ENCODE data around the gene CHSY3. TPM values are rescaled to one million over a fixed set of nuclear protein-coding genes. Genes with fewer than 3 reads are reported as not detected.

The CHSY3 gene
- total and polyA plus RNA-seq, 4 donors, result 3.5 to 32.5 (median 14.8) TPM

DNA sequence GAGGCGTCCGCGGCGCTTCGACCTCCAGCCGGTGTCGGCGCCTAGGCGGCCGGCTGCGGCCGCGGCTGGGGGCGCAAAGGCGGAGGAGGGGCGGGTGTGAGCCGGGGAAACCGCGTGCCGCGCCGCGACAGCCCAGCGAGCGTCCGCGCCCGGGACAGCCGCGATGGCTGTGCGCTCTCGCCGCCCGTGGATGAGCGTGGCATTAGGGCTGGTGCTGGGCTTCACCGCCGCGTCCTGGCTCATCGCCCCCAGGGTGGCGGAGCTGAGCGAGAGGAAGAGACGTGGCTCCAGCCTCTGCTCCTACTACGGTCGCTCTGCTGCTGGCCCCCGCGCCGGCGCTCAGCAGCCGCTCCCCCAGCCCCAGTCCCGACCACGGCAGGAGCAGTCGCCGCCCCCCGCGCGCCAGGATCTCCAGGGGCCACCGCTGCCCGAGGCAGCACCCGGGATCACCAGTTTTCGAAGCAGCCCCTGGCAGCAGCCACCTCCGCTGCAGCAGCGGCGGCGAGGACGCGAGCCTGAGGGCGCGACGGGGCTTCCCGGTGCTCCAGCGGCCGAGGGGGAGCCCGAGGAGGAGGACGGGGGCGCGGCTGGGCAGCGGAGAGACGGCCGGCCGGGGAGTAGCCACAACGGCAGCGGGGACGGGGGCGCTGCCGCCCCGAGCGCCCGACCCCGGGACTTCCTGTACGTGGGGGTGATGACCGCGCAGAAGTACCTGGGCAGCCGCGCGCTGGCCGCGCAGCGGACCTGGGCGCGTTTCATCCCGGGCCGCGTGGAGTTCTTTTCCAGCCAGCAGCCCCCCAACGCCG, 605 bp downstream of the CHSY3 start:
- intact Hi-C loops (cut with DNase I), result loop anchor here (5.0 to 10.0 kb wide), 10 partner anchors 57 to 1510 kb away; partner anchors contain the start of gene LYRM7 (in 1 of the 2)
- peak; percentile 40 for ATAC-seq (ENCODE audit: low FRiP score)
- Histone ChIP-seq H3K9me3 (ENCODE audit: control insufficient read depth, low read length) (no peaks in the 10 kb centered on the region), H3K4me1 (ENCODE audit: control insufficient read depth in 1 of 2, insufficient read depth in 2 of 2, low read length in 2 of 2) (no peaks in the 10 kb centered on the region), H3K27me3 (ENCODE audit: control insufficient read depth in 1 of 2, insufficient read depth in 2 of 2, low read length in 1 of 2) (no peaks in the 10 kb centered on the region), H3K27ac (ENCODE audit: low read depth in 1 of 2, low read length in 2 of 2) (peak overlapping the region; percentile 86), H3K36me3 (ENCODE audit: control insufficient read depth in 1 of 2, insufficient read depth in 2 of 2, low read length in 1 of 2) (peaks cover 0 to 2% of the 10 kb centered on the region in 2 donors), H3K4me3 (ENCODE audit: low read length in 2 of 2) (peak overlapping the region; percentile 84 to 95)
- DNase-seq, result peak; percentile 64 to 81
- WGBS, 2 donors, result 0% methylated on average over 84 to 105 of the region's 105 CpGs

DNA sequence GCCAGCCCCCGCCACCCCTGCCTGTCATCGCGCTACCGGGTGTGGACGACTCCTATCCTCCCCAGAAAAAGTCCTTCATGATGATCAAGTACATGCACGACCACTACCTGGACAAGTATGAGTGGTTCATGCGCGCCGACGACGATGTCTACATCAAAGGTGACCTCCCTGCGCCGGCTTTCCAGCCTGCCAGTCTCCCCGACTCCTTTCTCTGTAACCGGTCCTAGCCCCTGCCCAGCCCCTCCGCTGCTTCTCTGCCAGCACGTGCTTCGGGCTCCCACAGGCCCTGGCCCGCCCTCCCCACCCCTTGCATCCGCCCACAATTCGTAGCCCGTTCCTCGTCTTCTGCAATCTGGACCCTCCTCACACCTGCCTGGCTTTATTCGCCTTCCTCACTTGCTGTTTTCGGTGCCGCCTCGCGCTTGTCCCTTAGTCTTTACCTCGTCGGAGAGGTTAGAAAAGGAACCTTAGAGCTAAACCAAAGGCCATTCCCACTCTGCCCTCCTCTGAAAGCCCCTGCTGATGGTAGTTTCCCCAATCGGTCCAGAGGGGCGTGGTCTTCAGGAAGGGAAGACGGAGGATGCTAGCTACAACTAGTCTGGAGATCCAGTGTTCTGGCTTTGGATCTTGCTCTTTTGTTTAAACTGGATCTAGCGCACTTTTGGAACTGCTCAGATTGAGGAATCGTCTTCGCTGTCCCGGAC, 1.4 kb downstream of the CHSY3 start:
- Histone ChIP-seq H3K4me3 (ENCODE audit: low read length in 2 of 2) (peak overlapping the region; percentile 84 to 95), H3K9me3 (ENCODE audit: control insufficient read depth, low read length) (no peaks in the 10 kb centered on the region), H3K27ac (ENCODE audit: low read depth in 1 of 2, low read length in 2 of 2) (no peak overlapping the region), H3K36me3 (ENCODE audit: control insufficient read depth in 1 of 2, insufficient read depth in 2 of 2, low read length in 1 of 2) (peaks cover 0 to 2% of the 10 kb centered on the region in 2 donors), H3K27me3 (ENCODE audit: control insufficient read depth in 1 of 2, insufficient read depth in 2 of 2, low read length in 1 of 2) (no peaks in the 10 kb centered on the region), H3K4me1 (ENCODE audit: control insufficient read depth in 1 of 2, insufficient read depth in 2 of 2, low read length in 2 of 2) (no peaks in the 10 kb centered on the region)
- peak; percentile 51 to 62 for DNase-seq
- intact Hi-C loops (cut with DNase I), result loop anchor here in 1 of 2 donors (5.0 to 10.0 kb wide), 7 partner anchors 57 to 1509 kb away; no protein-coding TSS in a partner anchor
- no peak for ATAC-seq (ENCODE audit: low FRiP score)
- 0% methylated on average over 36 to 37 of the region's 37 CpGs for WGBS, 2 donors

DNA sequence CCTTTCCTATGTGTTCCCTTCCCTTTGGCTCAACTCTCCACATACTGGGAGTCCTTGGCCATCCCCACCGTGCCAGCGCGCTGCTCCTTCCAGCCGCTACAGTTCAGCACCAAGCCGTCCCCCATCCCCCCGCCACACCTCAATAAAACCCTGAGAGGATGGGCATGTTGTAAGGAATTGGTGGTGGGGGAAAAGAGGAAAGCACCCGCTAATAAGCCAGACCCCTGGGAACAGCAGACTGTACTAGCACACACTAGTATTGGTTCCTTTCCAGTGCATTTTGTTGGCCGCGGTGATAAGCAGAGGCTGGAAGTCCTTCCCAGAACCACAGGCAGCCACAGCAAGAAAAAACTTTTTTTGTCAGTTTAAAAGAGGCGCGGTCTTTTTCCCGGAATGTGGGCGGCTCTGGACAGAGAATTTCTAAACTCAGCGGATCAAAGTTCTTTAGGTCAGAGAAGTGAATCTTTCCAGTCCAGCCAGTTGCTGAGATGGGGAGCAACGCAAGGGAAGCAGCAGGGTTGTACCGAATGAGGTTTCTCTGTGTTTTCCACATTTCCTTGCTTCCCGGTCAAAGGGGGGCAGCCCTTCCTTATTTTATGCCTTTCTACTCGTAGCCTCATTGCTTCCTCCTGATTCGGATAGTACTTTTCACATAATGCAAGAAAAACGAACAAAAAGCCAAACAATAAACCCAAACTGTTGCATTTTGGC, 2.1 kb downstream of the CHSY3 start:
- ATAC-seq (ENCODE audit: low FRiP score), result peak; percentile 25
- Histone ChIP-seq H3K36me3 (ENCODE audit: control insufficient read depth in 1 of 2, insufficient read depth in 2 of 2, low read length in 1 of 2) (peaks cover 0 to 2% of the 10 kb centered on the region in 2 donors), H3K27me3 (ENCODE audit: control insufficient read depth in 1 of 2, insufficient read depth in 2 of 2, low read length in 1 of 2) (no peaks in the 10 kb centered on the region), H3K27ac (ENCODE audit: low read depth in 1 of 2, low read length in 2 of 2) (no peak overlapping the region), H3K4me1 (ENCODE audit: control insufficient read depth in 1 of 2, insufficient read depth in 2 of 2, low read length in 2 of 2) (no peaks in the 10 kb centered on the region), H3K4me3 (ENCODE audit: low read length in 2 of 2) (peak overlapping the region; percentile 84 to 95), H3K9me3 (ENCODE audit: control insufficient read depth, low read length) (no peaks in the 10 kb centered on the region)
- DNase-seq, result peak; percentile 55 to 59
- intact Hi-C loops (cut with DNase I), result loop anchor here in 1 of 2 donors (5.0 to 10.0 kb wide), 7 partner anchors 56 to 1508 kb away; no protein-coding TSS in a partner anchor
- 1 to 2% methylated on average over 20 of the region's 20 CpGs for WGBS, 2 donors

DNA sequence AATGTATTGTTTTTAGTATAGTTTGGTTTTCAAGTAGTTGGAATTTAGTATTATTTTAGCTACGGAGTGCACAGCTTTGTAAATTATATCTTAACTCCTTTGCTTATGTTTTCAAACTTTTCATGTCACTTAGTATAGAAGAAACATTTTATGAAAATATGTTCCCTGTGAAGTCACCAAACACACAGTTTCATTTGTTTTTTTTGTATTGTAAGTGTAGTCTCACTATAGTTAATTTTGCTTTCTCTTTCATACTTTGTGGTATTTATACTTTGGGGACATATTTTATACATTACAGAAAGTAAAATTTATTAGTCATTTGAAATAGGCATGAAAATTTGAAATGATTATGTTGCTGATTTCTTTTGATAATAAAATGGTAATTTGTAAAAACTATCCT, 5.0 kb downstream of the CHSY3 start:
- no peak for ATAC-seq (ENCODE audit: low FRiP score)
- H3K27ac ChIP-seq (ENCODE audit: low read depth in 1 of 2, low read length in 2 of 2), result no peak overlapping the region
- intact Hi-C loops (cut with DNase I), result loop anchor here in 1 of 2 donors (5.0 to 10.0 kb wide), 7 partner anchors 53 to 1506 kb away; no protein-coding TSS in a partner anchor
- 60 to 71% methylated on average over 1 of the region's 1 CpG for WGBS, 2 donors
- no peak overlapping the region for H3K4me3 ChIP-seq (ENCODE audit: low read length in 2 of 2)
- H3K27me3 ChIP-seq (ENCODE audit: control insufficient read depth in 1 of 2, insufficient read depth in 2 of 2, low read length in 1 of 2), result no peaks in the 10 kb centered on the region
- no peaks in the 10 kb centered on the region for H3K9me3 ChIP-seq (ENCODE audit: control insufficient read depth, low read length)
- no peak for DNase-seq
- peaks cover 0 to 6% of the 10 kb centered on the region in 2 donors for H3K36me3 ChIP-seq (ENCODE audit: control insufficient read depth in 1 of 2, insufficient read depth in 2 of 2, low read length in 1 of 2)
- no peaks in the 10 kb centered on the region for H3K4me1 ChIP-seq (ENCODE audit: control insufficient read depth in 1 of 2, insufficient read depth in 2 of 2, low read length in 2 of 2)

DNA sequence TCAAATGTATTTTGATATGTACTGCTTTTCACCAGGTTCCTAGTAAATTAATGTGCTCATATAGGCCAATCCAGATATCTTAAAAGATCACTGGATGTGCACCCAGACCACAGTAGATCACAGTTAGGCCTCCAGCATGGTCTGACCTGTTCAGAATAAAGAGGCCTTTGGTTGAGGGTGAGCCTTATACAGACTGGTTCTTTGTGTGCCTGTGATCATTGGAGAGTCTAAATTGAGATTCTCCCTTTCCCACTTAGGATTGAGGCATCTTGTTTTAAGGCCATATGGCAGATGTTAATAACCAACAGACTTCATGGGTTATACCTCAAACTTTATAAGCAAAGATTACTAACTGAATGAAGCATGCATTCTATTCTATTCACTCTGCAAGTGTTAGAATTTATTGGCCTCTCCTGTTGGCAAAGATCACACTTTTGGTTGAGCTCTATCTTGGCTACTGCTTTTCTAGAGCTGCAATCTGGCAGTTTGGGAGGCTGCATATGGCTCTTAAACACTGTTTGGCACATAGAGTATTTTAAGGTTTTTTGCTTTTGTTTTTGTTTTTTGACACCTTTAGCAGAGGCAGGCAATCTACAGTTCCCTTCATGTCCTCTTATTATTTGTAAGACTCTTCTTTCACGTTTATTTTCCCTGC, 8.5 kb downstream of the CHSY3 start:
- Histone ChIP-seq H3K4me1 (ENCODE audit: control insufficient read depth in 1 of 2, insufficient read depth in 2 of 2, low read length in 2 of 2) (peaks cover 0 to 4% of the 10 kb centered on the region in 2 donors), H3K27ac (ENCODE audit: low read depth in 1 of 2, low read length in 2 of 2) (no peak overlapping the region), H3K4me3 (ENCODE audit: low read length in 2 of 2) (no peak overlapping the region), H3K27me3 (ENCODE audit: control insufficient read depth in 1 of 2, insufficient read depth in 2 of 2, low read length in 1 of 2) (no peaks in the 10 kb centered on the region), H3K36me3 (ENCODE audit: control insufficient read depth in 1 of 2, insufficient read depth in 2 of 2, low read length in 1 of 2) (peaks cover 0 to 6% of the 10 kb centered on the region in 2 donors), H3K9me3 (ENCODE audit: control insufficient read depth, low read length) (no peaks in the 10 kb centered on the region)
- intact Hi-C loops (cut with DNase I), result loop anchor here in 1 of 2 donors (5.0 kb wide), 1 partner anchor 35 kb away; no protein-coding TSS in a partner anchor
- WGBS, 2 donors, result 55 to 63% methylated on average over 1 of the region's 1 CpG
- DNase-seq (no peak), ATAC-seq (ENCODE audit: low FRiP score) (no peak)

DNA sequence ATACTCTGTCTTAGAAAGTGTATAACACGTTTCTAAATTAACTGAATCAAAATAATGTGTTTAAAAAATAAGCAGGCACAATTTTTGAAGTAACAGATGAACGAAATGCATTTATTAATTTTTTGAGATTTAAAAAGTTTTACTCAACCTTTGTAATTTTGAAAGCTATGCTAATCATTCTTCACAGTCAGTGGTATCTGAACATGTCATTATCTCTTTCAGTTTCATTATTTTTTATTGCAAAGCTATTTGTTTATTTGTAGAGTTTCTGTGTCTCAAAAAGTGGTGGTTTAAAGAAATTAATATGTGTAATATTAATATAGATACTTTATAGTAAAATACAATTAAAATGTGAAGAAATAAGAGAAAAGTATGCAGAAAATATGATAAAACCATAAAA, 11.2 kb downstream of the CHSY3 start:
- Histone ChIP-seq H3K4me3 (ENCODE audit: low read length in 2 of 2) (no peak overlapping the region), H3K4me1 (ENCODE audit: control insufficient read depth in 1 of 2, insufficient read depth in 2 of 2, low read length in 2 of 2) (peaks cover 0 to 4% of the 10 kb centered on the region in 2 donors), H3K27me3 (ENCODE audit: control insufficient read depth in 1 of 2, insufficient read depth in 2 of 2, low read length in 1 of 2) (no peaks in the 10 kb centered on the region), H3K27ac (ENCODE audit: low read depth in 1 of 2, low read length in 2 of 2) (no peak overlapping the region), H3K9me3 (ENCODE audit: control insufficient read depth, low read length) (no peaks in the 10 kb centered on the region), H3K36me3 (ENCODE audit: control insufficient read depth in 1 of 2, insufficient read depth in 2 of 2, low read length in 1 of 2) (peaks cover 0 to 4% of the 10 kb centered on the region in 2 donors)
- ATAC-seq (ENCODE audit: low FRiP score) (no peak), DNase-seq (no peak)
- intact Hi-C loops (cut with DNase I), result no loop called here
- WGBS, 2 donors, result 88% methylated on average over 2 of the region's 2 CpGs

DNA sequence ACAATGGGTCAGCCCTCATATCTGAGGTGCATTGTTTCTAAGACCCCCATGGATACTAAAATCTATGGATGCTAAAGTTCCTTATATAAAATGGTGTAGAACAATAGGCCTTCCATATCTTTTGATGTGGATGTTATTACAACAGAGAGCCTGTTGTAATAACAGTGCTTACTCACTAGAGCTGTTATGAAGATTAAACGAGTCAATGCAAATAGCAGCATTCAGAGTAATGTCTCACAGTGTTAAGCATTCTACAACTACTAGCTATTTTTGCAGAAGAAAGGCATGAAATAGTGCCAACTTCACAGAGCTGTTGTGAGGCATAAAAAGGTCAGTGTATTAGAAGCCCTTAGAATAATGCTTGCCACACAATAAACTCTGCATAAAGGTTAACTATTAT, 13.0 kb downstream of the CHSY3 start:
- H3K4me3 ChIP-seq (ENCODE audit: low read length in 2 of 2), result no peak overlapping the region
- ATAC-seq (ENCODE audit: low FRiP score) (no peak), DNase-seq (no peak)
- no peaks in the 10 kb centered on the region for H3K9me3 ChIP-seq (ENCODE audit: control insufficient read depth, low read length)
- peaks cover 0 to 4% of the 10 kb centered on the region in 2 donors for H3K36me3 ChIP-seq (ENCODE audit: control insufficient read depth in 1 of 2, insufficient read depth in 2 of 2, low read length in 1 of 2)
- no peak overlapping the region for H3K27ac ChIP-seq (ENCODE audit: low read depth in 1 of 2, low read length in 2 of 2)
- peaks cover 0 to 4% of the 10 kb centered on the region in 2 donors for H3K4me1 ChIP-seq (ENCODE audit: control insufficient read depth in 1 of 2, insufficient read depth in 2 of 2, low read length in 2 of 2)
- intact Hi-C loops (cut with DNase I), result no loop called here
- 4 to 15% methylated on average over 1 of the region's 1 CpG for whole genome bisulfite sequencing, 2 donors
- no peaks in the 10 kb centered on the region for H3K27me3 ChIP-seq (ENCODE audit: control insufficient read depth in 1 of 2, insufficient read depth in 2 of 2, low read length in 1 of 2)

DNA sequence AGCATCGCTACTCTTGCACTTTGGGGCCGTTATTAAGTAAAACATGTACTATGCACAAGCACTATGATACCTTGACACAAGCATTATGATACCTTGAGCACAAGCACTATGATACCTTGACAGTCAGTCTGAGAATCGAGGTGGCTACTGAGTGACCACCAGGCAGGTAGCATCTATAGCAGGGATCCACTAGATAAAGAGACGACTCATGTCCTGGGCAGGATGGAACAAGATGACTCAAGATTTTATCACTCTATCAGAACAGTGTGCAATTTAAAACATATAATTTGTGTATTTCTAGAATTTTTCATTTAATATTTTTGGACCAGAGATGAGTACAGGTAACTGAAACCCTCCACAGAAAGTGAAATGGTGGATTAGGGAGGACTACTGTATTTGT, 16.9 kb downstream of the CHSY3 start:
- Histone ChIP-seq H3K27ac (ENCODE audit: low read depth in 1 of 2, low read length in 2 of 2) (no peak overlapping the region), H3K9me3 (ENCODE audit: control insufficient read depth, low read length) (no peaks in the 10 kb centered on the region), H3K27me3 (ENCODE audit: control insufficient read depth in 1 of 2, insufficient read depth in 2 of 2, low read length in 1 of 2) (no peaks in the 10 kb centered on the region), H3K4me3 (ENCODE audit: low read length in 2 of 2) (no peak overlapping the region), H3K4me1 (ENCODE audit: control insufficient read depth in 1 of 2, insufficient read depth in 2 of 2, low read length in 2 of 2) (peaks cover 0 to 2% of the 10 kb centered on the region in 2 donors), H3K36me3 (ENCODE audit: control insufficient read depth in 1 of 2, insufficient read depth in 2 of 2, low read length in 1 of 2) (no peaks in the 10 kb centered on the region)
- intact Hi-C loops (cut with DNase I), result no loop called here
- DNase-seq (no peak), ATAC-seq (ENCODE audit: low FRiP score) (no peak)
- WGBS, 2 donors, result 93 to 94% methylated on average over 4 of the region's 4 CpGs

Measured in aorta (tissue), 5 donors.